ENCODE data around the gene CEBPB. TPM values are rescaled to one million over a fixed set of nuclear protein-coding genes. Genes with fewer than 3 reads are reported as not detected.

The CEBPB gene
- 10 to 100 TPM; 25.9 to 40.0 TPM for total RNA-seq
- polyA plus RNA-seq (ENCODE audit: insufficient read depth, low read depth, low replicate concordance): 11.3 TPM
- long read RNA-seq, donor 1, transcript CEBPB-201 (1 exons, 1,956 nt): major isoform, 30 of 30 reads
- long read RNA-seq, donor 1, partial matches to known transcripts: 0 of 30 reads
- long read RNA-seq, donor 1, other reads (novel, unspliced or antisense): 0 of 30 reads
- long read RNA-seq, donor 2, transcript CEBPB-201 (1 exons, 1,956 nt): major isoform, 16 of 16 reads
- long read RNA-seq, donor 2, partial matches to known transcripts: 0 of 16 reads
- long read RNA-seq, donor 2, other reads (novel, unspliced or antisense): 0 of 16 reads

- H3K4me3 ChIP-seq: peak within 1 kb of the TSS; percentile 91 to 92
- intact Hi-C loops (cut with DNase I; ENCODE audit: low total_unique reads): loop anchor here (10.0 kb wide), 1 partner anchor 184 kb away; no protein-coding TSS in a partner anchor
These were observed at the start of gene CEBPB for GRCh38 chr20:50190251-50191064. CEBPB (plus strand) TSS chr20:50190830; CDS start chr20:50191034, 204 bp downstream.

DNA sequence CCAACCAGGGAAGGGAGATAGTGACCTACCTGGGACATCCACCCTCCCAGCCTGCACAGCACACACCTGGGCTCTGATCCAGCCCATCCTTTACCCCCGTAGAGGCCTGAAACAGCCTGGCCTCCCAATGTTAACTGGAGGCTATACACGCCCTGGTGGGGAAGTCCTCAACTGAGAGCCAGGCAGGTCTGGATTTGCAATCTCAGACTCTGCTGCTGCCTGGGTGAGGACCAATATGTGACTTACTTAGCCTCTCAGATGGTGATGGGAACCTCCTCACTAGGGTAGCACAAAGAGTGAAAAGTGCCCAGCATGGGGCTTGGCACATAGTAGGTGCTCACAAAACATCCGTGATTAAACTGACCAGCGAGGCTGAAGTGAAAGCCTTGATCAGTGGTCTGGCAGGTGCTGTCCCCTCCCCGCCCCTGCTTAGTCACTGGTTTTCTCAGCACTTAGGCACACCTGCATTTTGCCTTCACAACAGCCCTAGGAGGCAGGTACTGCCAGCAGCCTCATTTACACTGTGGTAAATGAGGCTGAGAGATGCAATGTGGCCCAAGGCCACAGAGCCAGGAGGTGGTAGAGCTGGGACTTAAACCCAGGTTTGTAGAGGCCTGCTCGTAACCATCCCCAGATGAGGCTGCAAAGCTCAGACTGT is 49.5 kb upstream of the CEBPB start:
- intact Hi-C loops (cut with DNase I; ENCODE audit: low total_unique reads): no loop called here

More at GRCh38 chr20:50190251-50191064, at the start of gene CEBPB:
- DNase-seq: peak; percentile 91
- Histone ChIP-seq H3K9me3 (no peaks in the 10 kb centered on the region), H3K27ac (peak within 1 kb of the TSS; percentile 96 to 98), H3K36me3 (ENCODE audit: low read depth, missing control alignments) (no peaks in the 10 kb centered on the region), H3K4me1 (peaks cover 16% of the 10 kb centered on the region), H3K27me3 (no peaks in the 10 kb centered on the region)
- 1% methylated on average over 22 to 89 of the region's 89 CpGs for WGBS, 2 donors
- peak; percentile 83 for TF ChIP-seq POLR2A (IDR thresholded peaks at IDR 0.05)
- TF ChIP-seq, protein P1, sequence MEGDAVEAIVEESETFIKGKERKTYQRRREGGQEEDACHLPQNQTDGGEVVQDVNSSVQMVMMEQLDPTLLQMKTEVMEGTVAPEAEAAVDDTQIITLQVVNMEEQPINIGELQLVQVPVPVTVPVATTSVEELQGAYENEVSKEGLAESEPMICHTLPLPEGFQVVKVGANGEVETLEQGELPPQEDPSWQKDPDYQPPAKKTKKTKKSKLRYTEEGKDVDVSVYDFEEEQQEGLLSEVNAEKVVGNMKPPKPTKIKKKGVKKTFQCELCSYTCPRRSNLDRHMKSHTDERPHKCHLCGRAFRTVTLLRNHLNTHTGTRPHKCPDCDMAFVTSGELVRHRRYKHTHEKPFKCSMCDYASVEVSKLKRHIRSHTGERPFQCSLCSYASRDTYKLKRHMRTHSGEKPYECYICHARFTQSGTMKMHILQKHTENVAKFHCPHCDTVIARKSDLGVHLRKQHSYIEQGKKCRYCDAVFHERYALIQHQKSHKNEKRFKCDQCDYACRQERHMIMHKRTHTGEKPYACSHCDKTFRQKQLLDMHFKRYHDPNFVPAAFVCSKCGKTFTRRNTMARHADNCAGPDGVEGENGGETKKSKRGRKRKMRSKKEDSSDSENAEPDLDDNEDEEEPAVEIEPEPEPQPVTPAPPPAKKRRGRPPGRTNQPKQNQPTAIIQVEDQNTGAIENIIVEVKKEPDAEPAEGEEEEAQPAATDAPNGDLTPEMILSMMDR (IDR thresholded peaks at IDR 0.05): peak; percentile 72 to 86 (median 79)

GRCh38 chr20:50141811-50142561 is 48.6 kb upstream of the CEBPB start:
- H3K27ac ChIP-seq: no peak overlapping the region
- H3K36me3 ChIP-seq (ENCODE audit: low read depth, missing control alignments): no peaks in the 10 kb centered on the region
- DNase-seq: no peak
- H3K4me1 ChIP-seq: peaks cover 29% of the 10 kb centered on the region
- 88 to 93% methylated on average over 11 to 12 of the region's 12 CpGs for WGBS, 2 donors
- no peaks in the 10 kb centered on the region for H3K27me3 ChIP-seq
- intact Hi-C loops (cut with DNase I; ENCODE audit: low total_unique reads): no loop called here
- no peak overlapping the region for H3K4me3 ChIP-seq
- TF ChIP-seq POLR2A (IDR thresholded peaks at IDR 0.05): no peak
- TF ChIP-seq, protein P1 (IDR thresholded peaks at IDR 0.05): no peak
- H3K9me3 ChIP-seq: no peaks in the 10 kb centered on the region

More for the DNA sequence above, 49.5 kb upstream of the CEBPB start:
- Histone ChIP-seq H3K4me3 (no peak overlapping the region), H3K36me3 (ENCODE audit: low read depth, missing control alignments) (no peaks in the 10 kb centered on the region), H3K27ac (no peak overlapping the region), H3K4me1 (peaks cover 32% of the 10 kb centered on the region), H3K27me3 (no peaks in the 10 kb centered on the region), H3K9me3 (no peaks in the 10 kb centered on the region)
- DNase-seq: no peak
- 70 to 87% methylated on average over 6 of the region's 6 CpGs for WGBS, 2 donors
- TF ChIP-seq, protein P1 (IDR thresholded peaks at IDR 0.05): no peak
- TF ChIP-seq POLR2A (IDR thresholded peaks at IDR 0.05): no peak

- no peak overlapping the region for H3K27ac ChIP-seq
- WGBS, 2 donors: 83 to 89% methylated on average over 6 of the region's 6 CpGs
- intact Hi-C loops (cut with DNase I; ENCODE audit: low total_unique reads): no loop called here
These were observed 47.8 kb upstream of the CEBPB start for GRCh38 chr20:50142812-50143211.

More at GRCh38 chr20:50142812-50143211, 47.8 kb upstream of the CEBPB start:
- no peak overlapping the region for H3K4me3 ChIP-seq
- no peaks in the 10 kb centered on the region for H3K27me3 ChIP-seq
- H3K36me3 ChIP-seq (ENCODE audit: low read depth, missing control alignments): no peaks in the 10 kb centered on the region
- H3K4me1 ChIP-seq: peaks cover 21% of the 10 kb centered on the region
- no peaks in the 10 kb centered on the region for H3K9me3 ChIP-seq
- no peak for DNase-seq
- TF ChIP-seq, protein P1 (IDR thresholded peaks at IDR 0.05): no peak
- TF ChIP-seq POLR2A (IDR thresholded peaks at IDR 0.05): no peak
